Tibial nerve (tissue), 3 donors: ENCODE results near the gene CNGA3.

Source experiments
- POLR2A ChIP-seq, 2 donors: fragments of 450-650 bp; IDR thresholded peaks; one replicate each; pipeline ENCODE4 v1.6.1; 2017; ENCODE audit warnings: antibody characterized with exemption in 2 of 2, mild to moderate bottlenecking in 2 of 2, moderate library complexity in 2 of 2
- TF ChIP-seq, protein P1 (sequence below), 5 experiments: fragments of 200-600 bp in 3 of 5; fragments of 450-650 bp in 2 of 5; sonication (generic) in 3 of 5; IDR thresholded peaks; one replicate each; pipeline ENCODE4 v1.5.1; 2016 to 2019; ENCODE audit warnings: antibody characterized with exemption in 5 of 5, mild to moderate bottlenecking in 3 of 5, moderate library complexity in 2 of 5

DNA sequence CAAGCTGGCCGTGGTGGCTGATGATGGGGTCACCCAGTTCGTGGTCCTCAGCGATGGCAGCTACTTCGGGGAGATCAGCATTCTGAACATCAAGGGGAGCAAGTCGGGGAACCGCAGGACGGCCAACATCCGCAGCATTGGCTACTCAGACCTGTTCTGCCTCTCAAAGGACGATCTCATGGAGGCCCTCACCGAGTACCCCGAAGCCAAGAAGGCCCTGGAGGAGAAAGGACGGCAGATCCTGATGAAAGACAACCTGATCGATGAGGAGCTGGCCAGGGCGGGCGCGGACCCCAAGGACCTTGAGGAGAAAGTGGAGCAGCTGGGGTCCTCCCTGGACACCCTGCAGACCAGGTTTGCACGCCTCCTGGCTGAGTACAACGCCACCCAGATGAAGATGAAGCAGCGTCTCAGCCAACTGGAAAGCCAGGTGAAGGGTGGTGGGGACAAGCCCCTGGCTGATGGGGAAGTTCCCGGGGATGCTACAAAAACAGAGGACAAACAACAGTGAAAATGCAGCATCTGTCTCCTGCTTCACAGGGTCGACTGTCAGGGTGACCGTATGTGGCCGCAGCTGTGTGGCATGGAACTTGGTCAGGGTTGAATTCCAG lies 50.6 kb downstream of the CNGA3 start:
- TF ChIP-seq POLR2A (IDR thresholded peaks at IDR 0.05) = no peak
- TF ChIP-seq, protein P1, sequence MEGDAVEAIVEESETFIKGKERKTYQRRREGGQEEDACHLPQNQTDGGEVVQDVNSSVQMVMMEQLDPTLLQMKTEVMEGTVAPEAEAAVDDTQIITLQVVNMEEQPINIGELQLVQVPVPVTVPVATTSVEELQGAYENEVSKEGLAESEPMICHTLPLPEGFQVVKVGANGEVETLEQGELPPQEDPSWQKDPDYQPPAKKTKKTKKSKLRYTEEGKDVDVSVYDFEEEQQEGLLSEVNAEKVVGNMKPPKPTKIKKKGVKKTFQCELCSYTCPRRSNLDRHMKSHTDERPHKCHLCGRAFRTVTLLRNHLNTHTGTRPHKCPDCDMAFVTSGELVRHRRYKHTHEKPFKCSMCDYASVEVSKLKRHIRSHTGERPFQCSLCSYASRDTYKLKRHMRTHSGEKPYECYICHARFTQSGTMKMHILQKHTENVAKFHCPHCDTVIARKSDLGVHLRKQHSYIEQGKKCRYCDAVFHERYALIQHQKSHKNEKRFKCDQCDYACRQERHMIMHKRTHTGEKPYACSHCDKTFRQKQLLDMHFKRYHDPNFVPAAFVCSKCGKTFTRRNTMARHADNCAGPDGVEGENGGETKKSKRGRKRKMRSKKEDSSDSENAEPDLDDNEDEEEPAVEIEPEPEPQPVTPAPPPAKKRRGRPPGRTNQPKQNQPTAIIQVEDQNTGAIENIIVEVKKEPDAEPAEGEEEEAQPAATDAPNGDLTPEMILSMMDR (IDR thresholded peaks at IDR 0.05) = no peak
